ENCODE results near the gene BCAT1. TPM values are rescaled to one million over a fixed set of nuclear protein-coding genes. Genes with fewer than 3 reads are reported as not detected.

The BCAT1 gene
- total and polyA plus RNA-seq, 2 of the 8 experiments (the other 6 are each of a cell fraction or from before 2014, with no cell fraction given), result 19.7 to 263 TPM

DNA sequence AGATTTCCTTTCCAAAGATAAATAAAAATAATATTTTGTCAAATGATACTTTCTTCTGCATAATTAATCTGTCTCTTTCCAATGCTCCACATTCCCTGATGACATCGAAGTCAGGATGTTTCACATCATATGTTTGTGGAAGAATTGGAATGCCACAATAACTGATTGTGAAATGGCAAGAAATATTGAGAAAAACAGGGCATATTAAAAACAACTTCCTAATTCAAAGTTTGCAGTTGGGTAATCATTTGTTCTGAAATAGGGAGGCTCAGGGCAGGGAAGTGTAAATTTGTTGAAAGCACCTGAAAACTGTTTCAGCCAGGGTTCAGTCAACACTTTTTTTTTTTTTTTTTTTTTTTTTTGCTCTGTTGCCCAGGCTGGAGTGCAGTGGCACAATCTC, 50.7 kb downstream of the BCAT1 start:
- H3K79me2 ChIP-seq (ENCODE audit: control insufficient read depth in 1 of 2, insufficient read depth in 2 of 2, low read length in 2 of 2), result peaks cover 0 to 61% of the 10 kb centered on the region in 2 experiments; a peak in 2 of 4 replicates
- peaks cover 14% of the 10 kb centered on the region; the same call in 1 of the 2 replicates for H3K23me2 ChIP-seq (ENCODE audit: low read depth, low read length)
- H2AK5ac ChIP-seq (ENCODE audit: low read depth, low read length), result no peak overlapping the region
- no peak overlapping the region for H2BK12ac ChIP-seq (ENCODE audit: low read depth, low read length)
- H2BK120ac ChIP-seq (replicated peaks; ENCODE audit: low read depth, low read length), result no peak overlapping the region
- H3K9ac ChIP-seq (replicated peaks in 1 of 4; ENCODE audit: extremely low read depth in 1 of 4, low read depth in 3 of 4, low read length in 3 of 4), result no peak overlapping the region
- peaks cover 2 to 49% (median 6%) of the 10 kb centered on the region in 4 experiments; a peak in 5 of 8 replicates for H3K36me3 ChIP-seq (ENCODE audit: control insufficient read depth in 2 of 4, insufficient read depth in 4 of 4, low read length in 3 of 4)
- no peak for TF ChIP-seq SIN3A (conservative IDR thresholded peaks at IDR 0.05 in 1 of 2, IDR thresholded peaks at IDR 0.05 in 1 of 2; ENCODE audit: low read depth in 1 of 2, low read length in 2 of 2)
- TF ChIP-seq POU5F1 (IDR thresholded peaks at IDR 0.05; ENCODE audit: low read depth, low read length), result no peak
- TF ChIP-seq TEAD4 (IDR thresholded peaks at IDR 0.05; ENCODE audit: low read depth, low read length), result no peak
- no peak for TF ChIP-seq SRF (IDR thresholded peaks at IDR 0.05; ENCODE audit: low read depth, low read length)
- no peak for TF ChIP-seq TAF1 (IDR thresholded peaks at IDR 0.05; ENCODE audit: low read depth, low read length)
- TF ChIP-seq, protein P1, sequence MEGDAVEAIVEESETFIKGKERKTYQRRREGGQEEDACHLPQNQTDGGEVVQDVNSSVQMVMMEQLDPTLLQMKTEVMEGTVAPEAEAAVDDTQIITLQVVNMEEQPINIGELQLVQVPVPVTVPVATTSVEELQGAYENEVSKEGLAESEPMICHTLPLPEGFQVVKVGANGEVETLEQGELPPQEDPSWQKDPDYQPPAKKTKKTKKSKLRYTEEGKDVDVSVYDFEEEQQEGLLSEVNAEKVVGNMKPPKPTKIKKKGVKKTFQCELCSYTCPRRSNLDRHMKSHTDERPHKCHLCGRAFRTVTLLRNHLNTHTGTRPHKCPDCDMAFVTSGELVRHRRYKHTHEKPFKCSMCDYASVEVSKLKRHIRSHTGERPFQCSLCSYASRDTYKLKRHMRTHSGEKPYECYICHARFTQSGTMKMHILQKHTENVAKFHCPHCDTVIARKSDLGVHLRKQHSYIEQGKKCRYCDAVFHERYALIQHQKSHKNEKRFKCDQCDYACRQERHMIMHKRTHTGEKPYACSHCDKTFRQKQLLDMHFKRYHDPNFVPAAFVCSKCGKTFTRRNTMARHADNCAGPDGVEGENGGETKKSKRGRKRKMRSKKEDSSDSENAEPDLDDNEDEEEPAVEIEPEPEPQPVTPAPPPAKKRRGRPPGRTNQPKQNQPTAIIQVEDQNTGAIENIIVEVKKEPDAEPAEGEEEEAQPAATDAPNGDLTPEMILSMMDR (IDR thresholded peaks at IDR 0.05; ENCODE audit: control extremely low read depth in 1 of 3, insufficient read depth in 1 of 3, low read depth in 1 of 3, low read length in 3 of 3), result no peak
- no peak for TF ChIP-seq GTF2F1 (IDR thresholded peaks at IDR 0.05; ENCODE audit: borderline replicate concordance, low read depth, low read length)
- TF ChIP-seq, protein P2, sequence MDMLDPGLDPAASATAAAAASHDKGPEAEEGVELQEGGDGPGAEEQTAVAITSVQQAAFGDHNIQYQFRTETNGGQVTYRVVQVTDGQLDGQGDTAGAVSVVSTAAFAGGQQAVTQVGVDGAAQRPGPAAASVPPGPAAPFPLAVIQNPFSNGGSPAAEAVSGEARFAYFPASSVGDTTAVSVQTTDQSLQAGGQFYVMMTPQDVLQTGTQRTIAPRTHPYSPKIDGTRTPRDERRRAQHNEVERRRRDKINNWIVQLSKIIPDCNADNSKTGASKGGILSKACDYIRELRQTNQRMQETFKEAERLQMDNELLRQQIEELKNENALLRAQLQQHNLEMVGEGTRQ (IDR thresholded peaks at IDR 0.05; ENCODE audit: low read length), result no peak
- no peak for TF ChIP-seq TAF7 (optimal IDR thresholded peaks at IDR 0.05; ENCODE audit: borderline replicate concordance, low read depth, low read length)
- POLR2A ChIA-PET (ENCODE audit: partially characterized antibody), result no interaction called here
- WGBS, 2 experiments (ENCODE audit: extremely low coverage in 1 of 2, insufficient coverage in 1 of 2, insufficient read length in 1 of 2, insufficient replicate concordance in 2 of 2, low coverage in 1 of 2, low lambda C conversion rate in 2 of 2, missing lambda C conversion rate in 1 of 2), result 91% methylated on average over 1 of the region's 1 CpG; no CpG with 5 or more reads in 1 of the 2 experiments
- no peak overlapping the region for H3K56ac ChIP-seq (replicated peaks; ENCODE audit: insufficient read length, low read depth, low read length)
- H3K27me3 ChIP-seq (replicated peaks in 1 of 4; ENCODE audit: control insufficient read depth in 3 of 4, extremely low read depth in 1 of 4, insufficient read depth in 3 of 4, low read length in 3 of 4), result no peaks in the 10 kb centered on the region
- H3K23ac ChIP-seq (ENCODE audit: insufficient read length), result no peak overlapping the region
- H4K8ac ChIP-seq (ENCODE audit: extremely low read depth, insufficient read depth, low read length), result no peak overlapping the region
- no peak for FAIRE-seq
- H3K4me2 ChIP-seq (ENCODE audit: insufficient read depth in 1 of 2, low read depth in 2 of 2, low read length in 2 of 2), result no peak overlapping the region
- H4K20me1 ChIP-seq (replicated peaks in 1 of 2; ENCODE audit: control insufficient read depth in 1 of 2, insufficient read depth in 2 of 2, low read length in 2 of 2), result peaks cover 0 to 3% of the 10 kb centered on the region in 2 experiments
- H3K4me1 ChIP-seq (replicated peaks in 1 of 4; ENCODE audit: control insufficient read depth in 3 of 4, insufficient read depth in 4 of 4, low read length in 3 of 4), result peaks cover 0 to 2% (median under 1%) of the 10 kb centered on the region in 4 experiments; a peak in 3 of 7 replicates
- no peak overlapping the region for H2AFZ ChIP-seq (ENCODE audit: low read length)
- no peak overlapping the region for H3K27ac ChIP-seq (ENCODE audit: low read depth, low read length)
- H4K5ac ChIP-seq (ENCODE audit: insufficient read length, low read depth, low read length), result no peak overlapping the region
- no peak overlapping the region for H2BK20ac ChIP-seq (ENCODE audit: low read length)
- no peak overlapping the region for H3K14ac ChIP-seq (ENCODE audit: insufficient read length)
- no peak overlapping the region for H3K18ac ChIP-seq (ENCODE audit: extremely low read depth, low read length)
- H3K4me3 ChIP-seq (ENCODE audit: extremely low read depth in 1 of 4, insufficient read depth in 2 of 4, low read depth in 3 of 4, low read length in 4 of 4), result no peak overlapping the region
- no peak overlapping the region for H2BK5ac ChIP-seq (ENCODE audit: low read depth, low read length)
- H3K9me3 ChIP-seq (ENCODE audit: insufficient read depth in 2 of 2, low read depth in 1 of 2, low read length in 1 of 2), result no peaks in the 10 kb centered on the region
- DNase-seq (ENCODE audit: low read depth in 1 of 2, low spot score in 2 of 2), result no peak
- no peak overlapping the region for H3K4ac ChIP-seq (replicated peaks; ENCODE audit: insufficient read length, low read depth, low read length)
- H3K79me1 ChIP-seq (ENCODE audit: low read depth, low read length), result no peaks in the 10 kb centered on the region; the same call in 1 of the 2 replicates
- CTCF ChIA-PET (ENCODE audit: partially characterized antibody), result no interaction called here
- no peak overlapping the region for H4K91ac ChIP-seq (replicated peaks; ENCODE audit: insufficient read length, low read length)
- H2BK15ac ChIP-seq (ENCODE audit: low read length), result no peak overlapping the region

Measured in H1 (cell line).